Fibroblast of lung (primary cell): Measurements from ENCODE around the gene IL17D. TPM values are rescaled to one million over a fixed set of nuclear protein-coding genes. Genes with fewer than 3 reads are reported as not detected.

Experiments
- DNase-seq, 2 donors: peaks; one replicate each; pipeline versions ENCODE4 v3.0.0 to v3.0.0-alpha.2; 2010; ENCODE audit warnings: low read depth in 2 of 2
- H2AFZ ChIP-seq: 2 replicates; pipeline ENCODE4 v1.5.1; 2012; ENCODE audit warnings: low read length, control low read depth, inconsistent platforms
- H3K27ac ChIP-seq: 2 replicates; pipeline ENCODE4 v1.5.1; 2011; ENCODE audit warnings: low read length, control low read depth; ENCODE audit not compliant: insufficient read depth
- H3K27me3 ChIP-seq: 2 replicates; pipeline ENCODE4 v1.5.1; 2011; ENCODE audit warnings: mild to moderate bottlenecking, low read length; ENCODE audit not compliant: control insufficient read depth, insufficient read depth
- H3K36me3 ChIP-seq: 2 replicates; pipeline ENCODE4 v1.5.1; 2011; ENCODE audit warnings: low read length; ENCODE audit not compliant: control insufficient read depth, insufficient read depth
- H3K4me1 ChIP-seq: 2 replicates; pipeline ENCODE4 v1.5.1; 2011; ENCODE audit warnings: low read length; ENCODE audit not compliant: control insufficient read depth, insufficient read depth; ENCODE audit errors: extremely low read depth
- H3K4me2 ChIP-seq: 2 replicates; pipeline ENCODE4 v1.5.1; 2011; ENCODE audit warnings: low read length, control low read depth; ENCODE audit not compliant: insufficient read depth; ENCODE audit errors: extremely low read depth
- H3K4me3 ChIP-seq, 4 experiments: fragments of 200-600 bp in 1 of 4; sonication (generic) in 1 of 4; replicated peaks in 1 of 4; 2 replicates each; pipeline ENCODE4 v1.5.1; 2011 to 2016; ENCODE audit warnings: low read length in 4 of 4, low read depth in 3 of 4, mild to moderate bottlenecking in 3 of 4, control low read depth in 2 of 4, inconsistent platforms in 1 of 4, mixed read lengths in 1 of 4; ENCODE audit not compliant: insufficient read depth in 1 of 4; ENCODE audit errors: control extremely low read depth in 1 of 4
- H3K79me2 ChIP-seq: 2 replicates; pipeline ENCODE4 v1.5.1; 2012; ENCODE audit warnings: mild to moderate bottlenecking, low read length, inconsistent platforms; ENCODE audit not compliant: control insufficient read depth, insufficient read depth
- H3K9ac ChIP-seq: 2 replicates; pipeline ENCODE4 v1.5.1; 2011; ENCODE audit warnings: mild to moderate bottlenecking, low read length, control low read depth; ENCODE audit not compliant: insufficient read depth
- H3K9me3 ChIP-seq: 2 replicates; pipeline ENCODE4 v1.5.1; 2012; ENCODE audit warnings: low read depth, low read length; ENCODE audit not compliant: control insufficient read depth, insufficient read depth
- H4K20me1 ChIP-seq: 2 replicates; pipeline ENCODE4 v1.5.1; 2011; ENCODE audit warnings: low read length; ENCODE audit not compliant: control insufficient read depth, insufficient read depth; ENCODE audit errors: extremely low read depth
- EZH2 ChIP-seq: IDR thresholded peaks from 2 replicates; pipeline ENCODE4 v1.5.1; 2012; ENCODE audit warnings: low read length, control low read depth, mild to moderate bottlenecking; ENCODE audit errors: missing control alignments
- polyA plus RNA-seq, 2 donors: library from polyadenylated mRNA; depleted of rRNA in 1 of 2; stranded (reverse) in 1 of 2; unstranded in 1 of 2; fragments of >200 nt; gene quantifications; 2 replicates each; pipeline ENCODE4 v1.2.1, GENCODE V29; 2011 to 2012; ENCODE audit warnings: missing spikeins in 1 of 2
- total RNA-seq: library from RNA; depleted of rRNA; stranded (reverse); fragments of >200 nt; gene quantifications from 2 replicates; pipeline ENCODE4 v1.2.1, GENCODE V29; 2014
- TF ChIP-seq, protein P1 (sequence below), 2 donors: IDR thresholded peaks in 1 of 2; conservative IDR thresholded peaks in 1 of 2; 1 replicate in 1 of 2; 2 replicates in 1 of 2; pipeline ENCODE4 v1.5.1; 2011 to 2012; ENCODE audit warnings: low read length in 2 of 2, control low read depth in 1 of 2, inconsistent platforms in 1 of 2, low read depth in 1 of 2, mild to moderate bottlenecking in 1 of 2

Gene IL17D
- total and polyA plus RNA-seq, 2 donors (not counting 1 experiment from before 2014, with no cell fraction given) = 1.2 to 2.3 TPM

DNA sequence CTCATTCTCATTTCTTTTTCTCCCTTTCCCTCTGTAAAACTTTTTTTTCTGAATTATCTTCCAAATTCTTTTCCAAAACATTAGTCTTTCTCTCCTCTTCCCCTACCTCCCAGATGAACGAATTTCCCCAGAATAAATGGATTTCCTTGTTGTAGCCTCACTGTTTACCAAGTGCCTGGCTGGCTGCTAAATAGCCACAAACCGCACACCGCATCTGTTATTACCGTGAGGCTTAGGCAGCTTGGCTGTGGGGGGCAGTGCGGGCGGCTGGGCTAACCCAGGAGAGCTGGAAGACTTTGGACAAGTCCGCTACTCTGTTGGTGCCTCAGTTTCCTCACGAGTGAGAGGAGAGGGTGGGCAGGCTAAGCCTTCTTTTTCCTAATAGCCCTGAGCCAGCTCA lies 10.7 kb downstream of the IL17D start:
- H3K4me2 ChIP-seq = peak overlapping the region; percentile 88
- H3K4me1 ChIP-seq = peaks cover 9% of the 10 kb centered on the region
- H3K9ac ChIP-seq = no peak overlapping the region
- H2AFZ ChIP-seq = no peak overlapping the region
- H3K27ac ChIP-seq = peak overlapping the region; percentile 54
- TF ChIP-seq, protein P1, sequence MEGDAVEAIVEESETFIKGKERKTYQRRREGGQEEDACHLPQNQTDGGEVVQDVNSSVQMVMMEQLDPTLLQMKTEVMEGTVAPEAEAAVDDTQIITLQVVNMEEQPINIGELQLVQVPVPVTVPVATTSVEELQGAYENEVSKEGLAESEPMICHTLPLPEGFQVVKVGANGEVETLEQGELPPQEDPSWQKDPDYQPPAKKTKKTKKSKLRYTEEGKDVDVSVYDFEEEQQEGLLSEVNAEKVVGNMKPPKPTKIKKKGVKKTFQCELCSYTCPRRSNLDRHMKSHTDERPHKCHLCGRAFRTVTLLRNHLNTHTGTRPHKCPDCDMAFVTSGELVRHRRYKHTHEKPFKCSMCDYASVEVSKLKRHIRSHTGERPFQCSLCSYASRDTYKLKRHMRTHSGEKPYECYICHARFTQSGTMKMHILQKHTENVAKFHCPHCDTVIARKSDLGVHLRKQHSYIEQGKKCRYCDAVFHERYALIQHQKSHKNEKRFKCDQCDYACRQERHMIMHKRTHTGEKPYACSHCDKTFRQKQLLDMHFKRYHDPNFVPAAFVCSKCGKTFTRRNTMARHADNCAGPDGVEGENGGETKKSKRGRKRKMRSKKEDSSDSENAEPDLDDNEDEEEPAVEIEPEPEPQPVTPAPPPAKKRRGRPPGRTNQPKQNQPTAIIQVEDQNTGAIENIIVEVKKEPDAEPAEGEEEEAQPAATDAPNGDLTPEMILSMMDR (conservative IDR thresholded peaks at IDR 0.05 in 1 of 2, IDR thresholded peaks at IDR 0.05 in 1 of 2; ENCODE audit: low read depth in 1 of 2, low read length in 2 of 2) = no peak
- TF ChIP-seq EZH2 = no peak
- H4K20me1 ChIP-seq = no peaks in the 10 kb centered on the region
- DNase-seq = peak; percentile 39 to 63
- no peaks in the 10 kb centered on the region for H3K9me3 ChIP-seq
- no peaks in the 10 kb centered on the region for H3K27me3 ChIP-seq
- peak overlapping the region in 2 of 4 experiments; percentile 6 to 13 for H3K4me3 ChIP-seq
- no peaks in the 10 kb centered on the region for H3K79me2 ChIP-seq
- no peaks in the 10 kb centered on the region for H3K36me3 ChIP-seq

DNA sequence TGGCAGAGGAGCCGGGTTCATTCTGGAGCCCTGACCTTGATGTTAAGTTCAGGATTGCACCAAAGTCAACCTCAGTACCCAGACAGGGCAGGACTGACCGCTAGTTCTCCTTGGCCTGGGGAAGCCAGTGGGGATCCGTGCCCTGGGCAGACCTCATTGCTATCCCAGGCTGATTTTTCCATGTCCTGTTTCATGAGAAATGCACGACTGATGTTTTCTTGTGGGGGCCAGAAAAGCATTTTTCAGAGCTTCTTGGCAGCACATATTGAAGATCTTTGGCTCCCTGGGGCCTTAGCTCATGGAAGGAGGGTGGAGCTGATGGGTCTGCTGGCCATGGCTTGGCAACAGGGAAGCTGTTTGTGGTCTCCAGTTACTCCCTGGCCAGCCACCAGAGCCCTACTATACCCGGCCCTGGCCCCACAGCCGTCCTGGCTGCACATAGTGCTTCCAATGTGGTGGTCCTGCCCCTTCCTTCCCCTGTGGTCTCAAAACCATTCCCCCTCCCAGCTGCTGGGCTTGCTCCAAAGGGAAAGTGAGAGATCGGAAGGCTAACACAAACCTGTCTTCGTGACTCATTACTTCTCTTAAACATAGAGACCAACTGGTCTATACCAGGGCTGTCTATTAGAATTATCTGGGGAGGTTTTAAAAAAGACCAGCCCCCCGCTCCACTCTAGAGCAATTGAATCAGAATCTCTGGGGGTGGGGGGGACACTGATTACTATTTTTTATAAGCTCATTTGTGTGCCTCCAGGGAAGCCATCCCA lies 11.2 kb downstream of the IL17D start:
- Histone ChIP-seq H4K20me1 (no peaks in the 10 kb centered on the region), H3K4me3 (peak overlapping the region in 2 of 4 experiments; percentile 6 to 30), H3K27ac (peak overlapping the region; percentile 54), H3K4me2 (peak overlapping the region; percentile 88), H3K79me2 (no peaks in the 10 kb centered on the region), H3K9me3 (no peaks in the 10 kb centered on the region), H3K9ac (no peak overlapping the region), H3K36me3 (no peaks in the 10 kb centered on the region), H2AFZ (peak overlapping the region; percentile 60), H3K27me3 (no peaks in the 10 kb centered on the region), H3K4me1 (peaks cover 9% of the 10 kb centered on the region)
- no peak for TF ChIP-seq EZH2
- TF ChIP-seq, protein P1 (conservative IDR thresholded peaks at IDR 0.05 in 1 of 2, IDR thresholded peaks at IDR 0.05 in 1 of 2; ENCODE audit: low read depth in 1 of 2, low read length in 2 of 2) = no peak
- peak; percentile 82 to 94 for DNase-seq

DNA sequence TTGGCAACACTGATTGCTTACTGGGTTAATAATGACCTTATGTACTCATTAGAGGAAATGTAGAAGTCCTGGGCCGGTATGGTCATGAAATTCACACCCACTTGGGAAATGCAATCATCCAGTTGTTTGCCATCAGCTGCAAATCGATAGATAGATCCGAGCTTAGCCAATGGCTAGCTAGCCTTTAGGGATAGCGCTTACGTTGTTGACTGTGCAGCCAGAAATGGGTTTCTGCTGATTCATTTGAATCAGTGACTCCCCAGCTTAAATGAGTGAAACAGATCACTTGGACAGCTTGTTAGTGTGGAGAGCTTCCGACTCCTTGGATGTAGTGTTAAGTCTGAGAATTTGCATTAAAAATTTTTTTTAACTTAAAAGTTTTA lies 11.8 kb downstream of the IL17D start:
- H3K4me1 ChIP-seq = peaks cover 9% of the 10 kb centered on the region
- peak overlapping the region; percentile 44 for H3K4me2 ChIP-seq
- H3K4me3 ChIP-seq = no peak overlapping the region
- no peak overlapping the region for H3K27ac ChIP-seq
- no peaks in the 10 kb centered on the region for H4K20me1 ChIP-seq
- H3K9me3 ChIP-seq = no peaks in the 10 kb centered on the region
- H3K36me3 ChIP-seq = no peaks in the 10 kb centered on the region
- H3K79me2 ChIP-seq = no peaks in the 10 kb centered on the region
- H2AFZ ChIP-seq = no peak overlapping the region
- TF ChIP-seq, protein P1 (conservative IDR thresholded peaks at IDR 0.05 in 1 of 2, IDR thresholded peaks at IDR 0.05 in 1 of 2; ENCODE audit: low read depth in 1 of 2, low read length in 2 of 2) = no peak
- TF ChIP-seq EZH2 = no peak
- H3K27me3 ChIP-seq = no peaks in the 10 kb centered on the region
- H3K9ac ChIP-seq = no peak overlapping the region
- DNase-seq = no peak
